ENCODE results near the gene SLC8A1. TPM values are rescaled to one million over a fixed set of nuclear protein-coding genes. Genes with fewer than 3 reads are reported as not detected.

Gene SLC8A1
- total RNA-seq, 1 donor from 2014 or later: 34.8 TPM

DNA sequence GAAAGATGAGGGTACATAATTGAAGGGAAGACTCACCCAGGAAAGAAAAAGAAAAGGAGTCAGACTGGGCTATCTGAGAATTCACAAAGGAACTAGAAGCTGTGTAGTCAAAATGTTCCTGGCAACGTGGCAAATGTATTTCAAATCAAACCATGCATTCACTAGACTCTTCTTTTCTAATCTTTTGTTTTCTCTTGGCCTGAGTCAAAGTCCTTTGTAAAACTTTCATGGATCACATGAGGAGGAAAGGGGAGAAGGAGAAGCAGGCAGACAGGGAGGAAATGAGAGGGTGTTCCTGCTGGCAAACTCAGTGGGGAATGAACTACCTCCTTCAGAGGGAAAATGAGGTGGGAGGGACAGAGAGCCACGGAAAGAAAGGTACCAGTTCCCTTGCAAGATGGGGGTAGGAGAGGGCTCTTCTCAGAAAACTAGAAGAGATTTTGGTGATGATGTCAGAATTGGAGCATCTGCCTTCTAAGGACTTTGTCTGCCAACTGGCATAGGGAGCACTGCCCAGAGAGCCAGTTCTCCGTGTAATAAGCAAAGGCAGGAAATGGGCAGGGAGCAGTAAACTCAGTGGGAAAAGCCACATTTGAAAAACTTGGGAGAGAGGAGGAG, 51.4 kb downstream of the SLC8A1 start:
- no peak for TF ChIP-seq EZH2 (IDR thresholded peaks at IDR 0.05; ENCODE audit: insufficient read depth, low read length)
- TF ChIP-seq CTCF (IDR thresholded peaks at IDR 0.05; ENCODE audit: insufficient read depth, low read depth, low read length): no peak
- FAIRE-seq (peak; percentile 79), DNase-seq (ENCODE audit: low read depth) (no peak)
- no peaks in the 10 kb centered on the region for H3K36me3 ChIP-seq (ENCODE audit: insufficient read depth, low read length)
- Mint-ChIP-seq H3K27ac (ENCODE audit: unreplicated experiment) (peak overlapping the region; percentile 90), H3K36me3 (ENCODE audit: low read depth, unreplicated experiment) (no peaks in the 10 kb centered on the region), H3K4me1 (ENCODE audit: low read depth, unreplicated experiment) (peaks cover 43% of the 10 kb centered on the region), H3K4me3 (ENCODE audit: unreplicated experiment) (no peak overlapping the region), H3K9me3 (ENCODE audit: unreplicated experiment) (no peaks in the 10 kb centered on the region), H3K27me3 (ENCODE audit: low read depth, unreplicated experiment) (no peaks in the 10 kb centered on the region)
- H3K9me3 ChIP-seq (ENCODE audit: insufficient read depth, low read depth, low read length): no peaks in the 10 kb centered on the region
- H2AFZ ChIP-seq (ENCODE audit: low read depth, low read length): peak overlapping the region; percentile 65
- no peaks in the 10 kb centered on the region for H3K79me2 ChIP-seq (ENCODE audit: insufficient read depth, low read length)
- peak overlapping the region; percentile 71 for H3K27ac ChIP-seq (ENCODE audit: low read depth, low read length)
- peaks cover 44% of the 10 kb centered on the region for H3K4me1 ChIP-seq (ENCODE audit: insufficient read depth, low read length)
- no peaks in the 10 kb centered on the region for H3K27me3 ChIP-seq (ENCODE audit: insufficient read depth, low read length)
- H3K4me3 ChIP-seq (ENCODE audit: insufficient read depth, low read depth, low read length): no peak overlapping the region
- peak overlapping the region; percentile 5 for H3K9ac ChIP-seq (ENCODE audit: low read length)
- H3K4me2 ChIP-seq (ENCODE audit: low read length): peak overlapping the region; percentile 24
- no peaks in the 10 kb centered on the region for H4K20me1 ChIP-seq (ENCODE audit: insufficient read depth, low read length)

DNA sequence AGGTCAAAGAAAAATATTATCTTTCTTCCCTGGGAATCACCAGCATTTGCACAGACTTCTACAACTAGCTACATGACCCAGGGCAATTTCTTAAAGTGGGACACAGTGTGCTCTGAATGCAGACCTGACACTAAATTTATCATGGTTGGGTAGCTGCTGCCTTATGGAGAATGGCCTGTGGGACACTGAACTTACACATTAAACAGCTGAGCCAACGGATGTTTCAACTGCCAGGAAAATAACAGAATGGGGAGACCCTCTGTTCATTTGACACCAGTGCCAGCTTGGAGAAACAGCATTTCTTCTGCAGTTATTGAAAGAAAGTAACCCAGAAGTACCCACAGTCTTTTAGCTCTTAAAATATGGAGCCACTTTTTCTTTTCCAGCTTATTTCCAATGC, 54.1 kb downstream of the SLC8A1 start:
- no peaks in the 10 kb centered on the region for H3K9me3 ChIP-seq (ENCODE audit: insufficient read depth, low read depth, low read length)
- H3K9ac ChIP-seq (ENCODE audit: low read length): no peak overlapping the region
- no peaks in the 10 kb centered on the region for H3K36me3 Mint-ChIP-seq (ENCODE audit: low read depth, unreplicated experiment)
- H4K20me1 ChIP-seq (ENCODE audit: insufficient read depth, low read length): no peaks in the 10 kb centered on the region
- no peak overlapping the region for H3K4me3 Mint-ChIP-seq (ENCODE audit: unreplicated experiment)
- no peak overlapping the region for H3K4me3 ChIP-seq (ENCODE audit: insufficient read depth, low read depth, low read length)
- no peaks in the 10 kb centered on the region for H3K27me3 Mint-ChIP-seq (ENCODE audit: low read depth, unreplicated experiment)
- no peaks in the 10 kb centered on the region for H3K9me3 Mint-ChIP-seq (ENCODE audit: unreplicated experiment)
- H3K36me3 ChIP-seq (ENCODE audit: insufficient read depth, low read length): no peaks in the 10 kb centered on the region
- no peak overlapping the region for H2AFZ ChIP-seq (ENCODE audit: low read depth, low read length)
- H3K79me2 ChIP-seq (ENCODE audit: insufficient read depth, low read length): no peaks in the 10 kb centered on the region
- FAIRE-seq (no peak), DNase-seq (ENCODE audit: low read depth) (no peak)
- H3K4me2 ChIP-seq (ENCODE audit: low read length): no peak overlapping the region
- no peaks in the 10 kb centered on the region for H3K27me3 ChIP-seq (ENCODE audit: insufficient read depth, low read length)
- H3K4me1 ChIP-seq (ENCODE audit: insufficient read depth, low read length): peaks cover 27% of the 10 kb centered on the region
- TF ChIP-seq CTCF (IDR thresholded peaks at IDR 0.05; ENCODE audit: insufficient read depth, low read depth, low read length) (no peak), EZH2 (IDR thresholded peaks at IDR 0.05; ENCODE audit: insufficient read depth, low read length) (no peak)
- no peak overlapping the region for H3K27ac ChIP-seq (ENCODE audit: low read depth, low read length)
- peaks cover 38% of the 10 kb centered on the region for H3K4me1 Mint-ChIP-seq (ENCODE audit: low read depth, unreplicated experiment)
- H3K27ac Mint-ChIP-seq (ENCODE audit: unreplicated experiment): no peak overlapping the region

GRCh38 chr2:40396124-40396523, 55.8 kb downstream of the SLC8A1 start:
- no peaks in the 10 kb centered on the region for H3K9me3 ChIP-seq (ENCODE audit: insufficient read depth, low read depth, low read length)
- no peak overlapping the region for H3K27ac ChIP-seq (ENCODE audit: low read depth, low read length)
- TF ChIP-seq CTCF (IDR thresholded peaks at IDR 0.05; ENCODE audit: insufficient read depth, low read depth, low read length) (no peak), EZH2 (IDR thresholded peaks at IDR 0.05; ENCODE audit: insufficient read depth, low read length) (no peak)
- H3K27ac Mint-ChIP-seq (ENCODE audit: unreplicated experiment): no peak overlapping the region
- no peaks in the 10 kb centered on the region for H3K79me2 ChIP-seq (ENCODE audit: insufficient read depth, low read length)
- no peaks in the 10 kb centered on the region for H3K9me3 Mint-ChIP-seq (ENCODE audit: unreplicated experiment)
- H4K20me1 ChIP-seq (ENCODE audit: insufficient read depth, low read length): no peaks in the 10 kb centered on the region
- H3K27me3 Mint-ChIP-seq (ENCODE audit: low read depth, unreplicated experiment): no peaks in the 10 kb centered on the region
- no peaks in the 10 kb centered on the region for H3K27me3 ChIP-seq (ENCODE audit: insufficient read depth, low read length)
- H3K4me3 Mint-ChIP-seq (ENCODE audit: unreplicated experiment): no peak overlapping the region
- H3K4me1 ChIP-seq (ENCODE audit: insufficient read depth, low read length): peaks cover 14% of the 10 kb centered on the region
- H2AFZ ChIP-seq (ENCODE audit: low read depth, low read length): no peak overlapping the region
- H3K36me3 Mint-ChIP-seq (ENCODE audit: low read depth, unreplicated experiment): no peaks in the 10 kb centered on the region
- no peak overlapping the region for H3K9ac ChIP-seq (ENCODE audit: low read length)
- H3K4me3 ChIP-seq (ENCODE audit: insufficient read depth, low read depth, low read length): no peak overlapping the region
- FAIRE-seq (peak; percentile 9), DNase-seq (ENCODE audit: low read depth) (no peak)
- peaks cover 24% of the 10 kb centered on the region for H3K4me1 Mint-ChIP-seq (ENCODE audit: low read depth, unreplicated experiment)
- no peak overlapping the region for H3K4me2 ChIP-seq (ENCODE audit: low read length)
- H3K36me3 ChIP-seq (ENCODE audit: insufficient read depth, low read length): no peaks in the 10 kb centered on the region

Data from astrocyte (in vitro differentiated cells and primary cell).